Activated T-helper 1 cell treated with Interleukin-2 at 50 U/mL for 16 hours (primary cell): ENCODE data around the gene DNAJB8.

ENCODE experiments used
- DNase-seq: peaks from one replicate; pipeline ENCODE4 v3.0.0-alpha.2; 2020; ENCODE audit warnings: low read depth

The DNAJB8 gene

GRCh38 chr3:128466840-128467541 is at the start of gene DNAJB8:
Gene DNAJB8, minus strand, starts transcription at chr3:128466890. Its CDS starts 3,645 bp downstream, at chr3:128463245.
- DNase-seq, result no peak

DNA sequence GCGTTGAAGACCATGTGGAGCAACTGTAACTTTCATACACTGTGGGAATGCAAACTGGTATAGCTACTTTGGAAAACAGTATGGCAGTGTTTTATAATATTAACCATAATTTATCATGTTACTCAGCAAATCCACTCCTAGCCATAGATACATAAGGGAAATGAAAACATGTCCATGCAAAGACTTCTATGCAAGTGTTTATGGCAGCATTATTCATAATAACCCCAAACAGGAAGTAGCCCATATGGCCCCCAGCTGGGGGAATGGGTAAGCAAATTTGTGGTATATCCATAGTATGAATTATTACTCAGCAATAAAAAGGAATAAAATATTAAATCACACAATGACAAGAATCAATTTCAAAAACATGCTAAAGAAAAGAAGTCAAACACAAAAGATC is 49.3 kb upstream of the DNAJB8 start:
- no peak for DNase-seq

GRCh38 chr3:128508852-128509251 is 42.2 kb upstream of the DNAJB8 start:
- DNase-seq, result no peak

DNA sequence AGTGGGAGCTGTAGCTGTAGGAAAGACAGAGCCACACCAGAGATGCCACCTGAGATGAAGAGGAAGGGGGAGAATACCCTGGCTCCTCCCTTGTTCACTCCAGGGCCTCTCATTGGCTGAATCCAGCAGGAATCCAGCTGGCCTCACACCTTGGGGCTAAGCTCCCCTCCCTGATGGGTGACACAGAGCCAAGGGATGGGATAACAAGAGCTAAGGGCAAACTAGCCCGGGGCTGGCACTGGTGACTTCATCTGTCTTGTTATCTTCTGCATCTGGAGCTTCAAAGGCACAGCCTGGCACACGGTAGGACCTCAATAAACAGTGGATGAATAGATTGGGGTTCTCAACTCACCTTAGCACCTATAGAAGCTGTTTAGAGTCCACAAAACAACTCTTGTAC is 40.1 kb upstream of the DNAJB8 start:
- no peak for DNase-seq

DNA sequence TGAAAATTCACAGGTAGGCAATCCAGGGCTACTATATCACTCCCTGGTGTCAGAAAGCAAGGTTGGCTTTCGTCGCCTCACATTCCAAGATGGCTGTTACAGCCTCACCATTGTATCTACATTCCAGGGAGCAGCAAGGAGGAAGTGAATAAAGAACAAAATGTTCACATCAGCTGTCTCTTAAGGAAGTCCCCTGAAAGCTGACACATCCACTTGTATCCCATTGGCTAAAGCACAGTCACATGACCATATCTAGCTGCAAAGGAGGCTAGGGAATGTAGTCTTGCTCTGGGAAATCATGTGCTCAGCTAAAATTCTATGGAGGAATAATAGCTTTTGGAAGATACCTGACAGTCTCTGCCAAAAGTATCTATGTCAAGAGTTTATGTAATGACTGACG is 39.1 kb upstream of the DNAJB8 start:
- no peak for DNase-seq

GRCh38 chr3:128504963-128505730 is 38.5 kb upstream of the DNAJB8 start:
- no peak for DNase-seq

DNA sequence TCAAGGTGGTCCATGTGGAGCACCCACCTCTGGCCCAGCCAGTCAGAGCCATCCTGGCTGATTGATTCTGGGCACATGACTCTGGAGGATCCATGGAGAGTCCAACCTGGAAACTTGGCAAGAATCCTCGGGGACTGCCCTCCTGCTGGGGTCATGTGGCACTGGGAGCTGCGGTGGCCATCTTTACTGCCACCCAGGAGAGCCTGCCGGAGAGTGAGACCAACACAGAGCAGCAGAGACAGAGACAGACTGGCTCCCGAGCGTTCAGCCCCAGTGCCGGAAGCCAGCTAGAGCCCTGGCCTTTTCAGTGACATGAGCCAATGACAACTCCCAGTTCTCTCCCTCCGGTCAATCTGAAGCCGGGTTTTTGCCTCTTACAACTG is 37.8 kb upstream of the DNAJB8 start:
- no peak for DNase-seq

DNA sequence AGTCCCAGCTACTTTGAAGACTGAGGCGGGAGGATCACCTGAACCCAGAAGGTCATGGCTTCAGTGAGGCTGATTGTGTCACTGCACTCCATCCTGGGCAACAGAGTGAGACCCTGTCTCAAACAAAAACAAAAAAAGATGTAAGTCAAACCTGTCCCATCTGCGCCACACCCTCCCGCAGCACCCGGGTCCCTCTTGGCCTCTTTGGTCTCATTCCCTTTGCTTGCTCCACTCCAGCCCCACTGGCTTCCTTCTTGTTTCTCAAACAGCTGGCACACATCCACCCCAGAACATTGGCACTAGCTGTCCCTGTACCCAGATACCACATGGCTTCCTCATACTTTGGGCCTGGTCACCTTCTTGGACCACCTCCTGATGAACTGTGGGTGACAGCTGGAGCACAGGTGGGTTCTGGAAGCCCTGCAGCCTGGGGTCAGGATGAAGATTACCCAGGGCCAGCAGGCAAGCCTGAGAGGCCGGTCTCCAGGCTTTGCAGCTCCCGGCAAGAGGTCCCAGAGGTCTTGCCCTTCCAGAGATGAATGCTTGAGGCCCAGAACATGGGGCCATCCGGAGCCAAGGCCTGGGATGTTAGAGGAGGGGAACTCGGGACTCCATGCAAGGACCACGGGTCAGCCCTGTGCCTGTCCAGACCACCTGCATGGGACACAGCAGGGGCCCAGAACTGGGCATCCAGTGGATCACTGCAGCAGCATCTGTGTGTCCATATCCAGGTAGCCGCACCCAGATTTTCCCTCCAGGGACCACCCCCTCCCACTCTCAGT is 37.3 kb upstream of the DNAJB8 start:
- no peak for DNase-seq

GRCh38 chr3:128503164-128503651 is 36.5 kb upstream of the DNAJB8 start:
- DNase-seq, result no peak

DNA sequence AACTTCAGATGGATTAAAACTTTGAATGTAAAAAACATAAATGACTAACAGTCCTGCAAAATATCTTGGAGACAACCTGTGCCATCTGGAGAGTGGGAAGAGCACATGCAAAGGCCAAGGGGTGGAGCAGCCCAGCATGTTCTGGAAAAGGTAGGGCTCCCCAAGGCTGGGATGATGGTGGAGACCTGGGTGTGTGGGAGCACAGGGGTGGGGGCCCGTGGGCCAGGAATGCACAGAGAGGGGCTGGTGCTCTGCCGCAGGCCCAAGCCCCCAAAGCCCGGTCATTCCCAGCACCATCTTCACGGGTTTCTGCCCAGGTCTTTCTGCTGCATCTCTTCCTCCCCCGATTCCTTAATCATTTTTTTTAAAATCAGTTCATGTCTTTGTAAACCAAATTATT is 36.0 kb upstream of the DNAJB8 start:
- DNase-seq, result no peak

GRCh38 chr3:128501431-128501830 is 34.7 kb upstream of the DNAJB8 start:
- no peak for DNase-seq

- no peak for DNase-seq
Observed at GRCh38 chr3:128500556-128500955, 33.9 kb upstream of the DNAJB8 start.

- no peak for DNase-seq
Observed at GRCh38 chr3:128499724-128500275, 33.1 kb upstream of the DNAJB8 start.

DNA sequence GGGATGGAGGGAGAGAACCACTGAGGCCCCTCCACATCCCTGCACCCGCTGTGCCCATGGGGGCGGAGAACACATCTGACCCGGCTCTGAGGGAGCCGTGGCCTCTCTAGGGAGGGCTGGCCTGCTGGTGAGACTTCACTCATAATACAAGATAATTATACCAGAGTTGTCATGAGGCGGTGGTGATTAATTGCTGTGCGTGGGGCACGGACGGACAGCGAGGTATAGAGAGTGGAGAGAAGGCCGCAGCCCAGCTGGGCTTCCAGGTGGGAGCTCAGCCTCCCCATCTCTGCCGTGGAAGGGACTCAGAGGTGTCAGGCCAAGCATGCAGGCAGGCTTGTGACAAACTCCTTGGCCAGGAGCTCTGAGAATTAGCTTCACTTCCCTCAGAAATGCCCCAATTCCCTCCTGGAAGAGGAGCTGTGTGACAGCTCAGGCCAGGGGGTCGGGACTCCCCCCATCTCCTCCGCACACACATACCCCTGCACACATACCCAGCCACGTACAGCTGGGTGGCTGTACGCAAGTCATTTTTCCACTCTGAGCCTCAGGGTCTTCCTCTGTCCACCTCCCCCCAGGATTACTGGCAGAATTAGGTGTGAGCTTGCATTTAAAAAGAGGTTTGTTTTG is 32.3 kb upstream of the DNAJB8 start:
- DNase-seq, result no peak

DNA sequence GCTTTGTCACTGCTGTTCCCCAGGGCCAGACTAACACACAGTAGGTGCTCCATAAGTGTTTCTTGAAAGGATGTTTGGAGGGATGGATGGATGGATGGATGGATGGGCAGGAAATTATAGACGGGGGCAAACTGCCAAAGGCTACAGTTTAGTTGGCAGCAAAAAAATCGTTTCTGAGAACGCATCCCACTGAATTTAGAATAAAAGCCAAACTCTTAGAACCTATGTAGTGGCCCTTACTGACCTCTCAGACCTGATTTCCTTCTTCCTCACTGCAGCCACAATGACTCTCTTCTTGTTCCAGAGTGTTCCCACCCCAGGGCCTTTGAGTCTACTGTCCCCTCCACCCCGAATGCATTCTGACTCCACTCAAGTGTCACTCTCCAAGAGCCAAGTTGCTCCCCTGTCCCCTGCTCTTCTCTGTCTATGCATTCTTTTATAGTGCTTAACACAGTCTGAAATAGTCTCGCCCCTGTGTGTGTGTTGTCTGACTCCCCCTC is 31.5 kb upstream of the DNAJB8 start:
- DNase-seq, result no peak

DNA sequence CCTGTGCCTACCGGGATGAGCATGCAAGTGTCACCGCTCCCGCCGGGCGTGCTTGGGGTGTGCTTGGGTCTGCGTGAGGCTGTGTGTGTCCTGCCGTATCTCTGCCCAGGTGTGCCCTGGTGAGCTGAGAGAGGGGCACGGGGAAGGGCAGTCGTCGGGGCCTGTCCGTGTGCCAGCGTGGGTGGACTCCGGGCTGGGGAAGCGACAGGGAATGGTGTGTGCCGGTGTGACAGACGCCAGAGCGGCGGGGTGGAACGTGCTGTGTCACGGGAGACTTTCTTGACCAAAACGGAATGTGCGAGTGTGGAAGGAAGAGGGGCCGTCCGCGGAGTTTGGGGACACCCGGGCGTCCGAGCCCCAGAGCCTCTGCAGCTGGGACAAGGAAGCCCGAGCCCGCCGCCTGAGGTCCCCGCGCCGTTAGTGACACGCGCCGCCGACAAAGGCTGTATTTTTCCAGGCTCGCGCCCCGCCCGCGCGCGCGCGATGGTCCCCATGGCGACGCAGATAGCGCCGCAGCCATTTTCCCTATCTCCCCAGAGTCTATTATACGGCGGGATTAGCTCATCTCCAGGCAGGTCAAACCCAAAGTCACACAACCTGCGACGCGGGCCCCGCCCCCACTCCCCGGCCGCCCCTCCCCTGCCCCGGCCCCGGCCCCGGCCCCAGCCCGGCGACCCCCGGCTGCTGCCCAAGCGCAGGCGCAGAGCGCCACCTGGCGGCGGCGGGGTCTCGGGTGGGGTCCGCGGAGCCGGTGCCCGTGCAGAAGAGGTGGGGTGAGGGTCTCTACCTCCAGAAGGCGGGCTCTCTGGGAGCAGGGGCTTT is 30.8 kb upstream of the DNAJB8 start:
- peak; percentile 52 for DNase-seq

DNA sequence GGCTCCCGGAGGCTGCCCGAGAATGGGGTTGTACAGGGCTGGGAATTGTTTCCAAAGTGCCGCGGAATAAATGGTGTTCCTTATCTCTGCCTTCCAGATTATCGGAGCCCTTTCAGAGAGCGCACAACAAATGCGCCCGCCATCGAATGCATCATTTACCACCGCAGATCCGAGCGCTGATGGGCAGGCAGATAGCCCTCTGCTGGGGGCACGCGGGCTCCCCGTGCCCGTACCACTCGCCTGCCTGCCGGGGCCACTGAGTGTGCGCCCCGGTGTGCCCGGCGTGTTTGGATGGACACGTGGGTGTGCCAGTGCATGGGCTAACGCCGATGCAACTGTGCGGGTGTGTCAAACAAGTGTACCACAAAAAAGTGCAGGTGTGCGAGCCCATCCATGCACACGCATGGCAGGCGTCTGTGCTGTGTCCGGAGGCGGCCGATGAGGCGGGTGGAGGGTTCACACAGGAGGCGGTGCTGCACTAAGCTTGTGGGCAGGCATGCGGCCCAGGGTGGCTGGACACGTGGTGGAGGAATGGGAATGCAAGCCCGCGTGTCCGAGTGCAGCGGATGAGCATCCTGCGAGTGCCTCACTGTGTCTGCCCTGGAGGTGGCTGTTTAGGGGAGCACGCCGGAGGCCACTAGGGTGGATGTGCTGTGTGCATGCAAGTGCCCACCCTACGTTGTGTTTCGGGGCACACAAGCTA is 30.1 kb upstream of the DNAJB8 start:
- no peak for DNase-seq

- DNase-seq, result no peak
Observed at GRCh38 chr3:128496019-128496601, 29.4 kb upstream of the DNAJB8 start.

GRCh38 chr3:128495435-128495970 is 28.8 kb upstream of the DNAJB8 start:
- no peak for DNase-seq

DNA sequence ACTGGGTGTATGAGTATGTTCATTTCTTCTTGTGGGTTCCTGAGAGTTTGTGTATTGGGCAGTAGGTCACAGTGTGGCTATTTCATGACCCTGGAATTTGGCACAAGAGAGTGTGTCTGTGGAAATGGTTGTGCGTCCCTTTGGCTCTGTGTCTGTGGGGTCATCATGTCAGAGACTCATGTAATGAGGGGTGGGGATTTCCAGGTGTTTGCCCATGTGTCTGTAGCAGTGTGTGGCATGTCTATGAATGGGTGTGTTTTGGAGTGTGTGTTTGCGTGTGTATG is 27.6 kb upstream of the DNAJB8 start:
- DNase-seq, result no peak
